HG03045 (cell line): ENCODE results near the gene NUP50.

Experiments
- ATAC-seq: cut with Tn5 transposase; IDR thresholded peaks from one replicate; pipeline ENCODE4 v1.9.1; 2021; ENCODE audit warnings: mild to moderate bottlenecking, moderate library complexity; ENCODE audit not compliant: unreplicated experiment

NUP50 gene

GRCh38 chr22:45227645-45228400, 64.1 kb downstream of the NUP50 start:
- no peak for ATAC-seq

DNA sequence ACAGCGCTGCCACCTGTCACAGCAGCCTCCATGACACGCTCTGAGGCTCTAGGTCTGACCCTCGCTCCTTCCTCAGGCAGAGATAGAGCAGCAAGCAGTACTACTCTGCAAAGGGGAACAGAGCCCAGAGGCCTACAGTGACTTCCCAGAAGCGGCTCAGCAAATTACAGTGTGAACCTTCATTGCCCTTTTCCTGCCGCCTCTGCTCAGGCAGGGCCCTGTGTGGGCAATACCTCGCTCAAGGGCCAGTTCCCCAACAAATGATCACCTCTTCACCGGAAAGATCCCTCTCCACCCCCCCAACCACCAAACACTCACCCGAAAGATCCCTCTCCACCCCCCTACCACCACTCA, 64.7 kb downstream of the NUP50 start:
- ATAC-seq = no peak

GRCh38 chr22:45229181-45229580, 65.5 kb downstream of the NUP50 start:
- no peak for ATAC-seq

GRCh38 chr22:45230026-45230721, 66.4 kb downstream of the NUP50 start:
- no peak for ATAC-seq

- no peak for ATAC-seq
Observed at GRCh38 chr22:45231293-45231692, 67.6 kb downstream of the NUP50 start.

DNA sequence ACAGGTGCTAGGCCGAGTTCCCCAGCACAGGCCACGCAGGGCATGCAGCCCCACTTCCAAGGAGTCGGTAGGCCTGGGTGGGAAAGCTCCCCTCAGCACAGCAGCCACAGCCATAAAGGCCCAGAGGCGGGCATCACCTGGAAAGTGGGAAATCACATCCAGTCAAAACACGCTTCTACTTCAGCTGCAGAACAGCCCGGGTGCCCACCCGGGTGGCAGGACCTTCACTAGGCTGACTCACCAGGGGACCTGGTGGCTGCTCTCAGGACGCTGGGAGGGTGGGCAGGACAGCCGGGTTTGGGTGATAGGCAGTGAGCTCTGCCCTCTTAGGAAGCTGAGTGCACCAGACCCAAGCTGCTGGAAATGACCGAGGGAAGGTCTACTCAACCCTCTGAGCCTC, 69.7 kb downstream of the NUP50 start:
- ATAC-seq = no peak

GRCh38 chr22:45233827-45234226, 70.1 kb downstream of the NUP50 start:
- no peak for ATAC-seq

DNA sequence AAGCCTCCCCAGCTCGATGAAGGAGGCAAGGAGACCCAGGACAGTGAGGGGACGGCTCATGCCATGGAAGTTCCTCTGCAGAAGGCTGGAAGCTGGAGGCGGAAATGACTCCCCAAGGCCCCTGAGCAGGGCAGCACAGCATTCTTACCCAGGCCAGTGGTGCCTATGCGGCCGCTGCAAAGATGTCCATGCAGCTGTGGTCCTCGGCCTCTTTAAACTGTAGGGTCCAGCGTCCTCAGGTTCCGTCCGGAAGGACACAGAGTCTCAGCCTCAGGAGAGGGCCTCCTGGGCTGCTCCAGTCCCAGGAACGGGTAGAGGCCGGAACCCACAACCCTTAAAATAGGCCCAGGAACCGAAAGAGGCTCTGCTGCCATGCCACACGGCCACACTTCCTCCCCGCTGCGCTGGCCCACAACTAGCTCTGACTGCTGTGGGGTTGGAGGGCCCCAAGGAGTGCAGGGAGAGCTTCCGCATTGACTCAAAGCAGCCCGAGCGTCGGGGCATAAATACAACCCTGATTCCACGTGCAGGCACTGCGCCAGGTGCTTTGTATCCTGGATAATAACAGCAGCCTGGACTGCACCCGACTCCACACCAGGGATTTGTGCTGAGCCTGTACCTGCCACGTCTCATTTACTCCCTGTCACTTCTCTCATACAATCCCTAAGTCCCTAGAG, 71.5 kb downstream of the NUP50 start:
- ATAC-seq = peak; percentile 63

DNA sequence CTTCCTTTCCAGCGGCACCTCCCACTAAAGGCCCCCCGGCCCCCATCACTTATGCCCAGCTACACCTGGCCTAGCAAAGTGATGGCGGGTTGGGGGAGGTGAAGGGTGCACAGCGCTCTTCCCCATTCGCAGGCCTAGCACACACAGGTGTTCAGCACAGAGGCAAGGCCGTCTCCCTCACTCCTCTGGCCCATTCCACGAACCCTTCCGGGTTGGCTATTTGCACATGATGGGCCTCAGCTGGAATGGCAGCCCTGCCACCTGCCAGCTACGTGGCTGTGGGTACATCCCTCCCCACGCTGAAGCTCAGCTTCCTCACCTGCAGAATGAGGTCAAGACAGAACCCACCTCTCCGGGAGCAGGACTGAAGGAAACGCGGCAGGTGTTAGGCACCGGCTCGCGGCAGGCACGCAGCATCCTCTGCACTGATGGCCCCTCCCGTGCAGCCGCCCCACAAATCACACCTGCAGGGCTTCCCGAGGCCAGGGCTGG, 72.2 kb downstream of the NUP50 start:
- peak; percentile 2 for ATAC-seq

GRCh38 chr22:45237065-45237990, 73.6 kb downstream of the NUP50 start:
- no peak for ATAC-seq
